Endothelial cell of hepatic sinusoid (primary cell): ENCODE measurements around the gene TENT5D.
"Not testable (repeated sequence)": the region's sequence is repeated elsewhere in the genome, so short reads cannot be mapped to it uniquely, and the experiment has no call there.

Experiments
- in situ Hi-C: cut with HindIII; loops from 2 replicates; pipeline ENCODE4 v1.10.0; 2017; ENCODE audit warnings: low sequenced_read_pairs

TENT5D gene

GRCh38 chrX:80420147-80420546 is at the start of gene TENT5D:
Gene TENT5D, plus strand, starts transcription at chrX:80420447. Its CDS starts 22,093 bp downstream, at chrX:80442540.
- in situ Hi-C loops, result no loop called here

- in situ Hi-C loops, result not testable (repeated sequence)
Observed at GRCh38 chrX:80385651-80386050, 34.6 kb upstream of the TENT5D start.

GRCh38 chrX:80388206-80388605 is 32.0 kb upstream of the TENT5D start:
- in situ Hi-C loops, result no loop called here

GRCh38 chrX:80412042-80412441 is 8.2 kb upstream of the TENT5D start:
- in situ Hi-C loops, result no loop called here

- in situ Hi-C loops, result no loop called here
Observed at GRCh38 chrX:80423000-80423399, 2.8 kb downstream of the TENT5D start.

GRCh38 chrX:80423744-80424143 is 3.5 kb downstream of the TENT5D start:
- in situ Hi-C loops, result no loop called here

- in situ Hi-C loops, result no loop called here
Observed at GRCh38 chrX:80430826-80431504, 10.7 kb downstream of the TENT5D start.

- in situ Hi-C loops, result no loop called here
Observed at GRCh38 chrX:80431505-80431832, 11.2 kb downstream of the TENT5D start.

GRCh38 chrX:80432441-80432840 is 12.2 kb downstream of the TENT5D start:
- in situ Hi-C loops, result no loop called here

GRCh38 chrX:80432863-80433262 is 12.6 kb downstream of the TENT5D start:
- in situ Hi-C loops, result no loop called here

- in situ Hi-C loops, result not testable (repeated sequence)
Observed at GRCh38 chrX:80468166-80468565, 47.9 kb downstream of the TENT5D start.

- in situ Hi-C loops, result no loop called here
Observed at GRCh38 chrX:80471582-80471981, 51.3 kb downstream of the TENT5D start.

- in situ Hi-C loops, result no loop called here
Observed at GRCh38 chrX:80485543-80485942, 65.3 kb downstream of the TENT5D start.

GRCh38 chrX:80486299-80486698 is 66.1 kb downstream of the TENT5D start:
- in situ Hi-C loops, result no loop called here

GRCh38 chrX:80489166-80489565 is 68.9 kb downstream of the TENT5D start:
- in situ Hi-C loops, result no loop called here
